GM12865 (cell line): Measurements from ENCODE around the gene CCNL1.
A peak's percentile ranks its signal among the peaks of the same experiment; 100 is the strongest.
"Not testable (repeated sequence)": the region's sequence is repeated elsewhere in the genome, so short reads cannot be mapped to it uniquely, and the experiment has no call there.

Experiments
- DNase-seq: peaks from one replicate; pipeline ENCODE4 v3.0.0; 2010; ENCODE audit warnings: low read depth
- H3K4me3 ChIP-seq: 2 replicates; pipeline ENCODE4 v1.5.1; 2011; ENCODE audit warnings: mild to moderate bottlenecking, low read depth, low read length, control low read depth
- TF ChIP-seq, protein P1 (sequence below): IDR thresholded peaks from 2 replicates; pipeline ENCODE4 v1.5.1; 2011; ENCODE audit warnings: low read length, control low read depth, low read depth, inconsistent platforms; ENCODE audit not compliant: insufficient read depth; ENCODE audit errors: missing control alignments

CCNL1 gene

GRCh38 chr3:157175691-157176507 is 16.0 kb upstream of the CCNL1 start:
- DNase-seq, result peak; percentile 38
- TF ChIP-seq, protein P1, sequence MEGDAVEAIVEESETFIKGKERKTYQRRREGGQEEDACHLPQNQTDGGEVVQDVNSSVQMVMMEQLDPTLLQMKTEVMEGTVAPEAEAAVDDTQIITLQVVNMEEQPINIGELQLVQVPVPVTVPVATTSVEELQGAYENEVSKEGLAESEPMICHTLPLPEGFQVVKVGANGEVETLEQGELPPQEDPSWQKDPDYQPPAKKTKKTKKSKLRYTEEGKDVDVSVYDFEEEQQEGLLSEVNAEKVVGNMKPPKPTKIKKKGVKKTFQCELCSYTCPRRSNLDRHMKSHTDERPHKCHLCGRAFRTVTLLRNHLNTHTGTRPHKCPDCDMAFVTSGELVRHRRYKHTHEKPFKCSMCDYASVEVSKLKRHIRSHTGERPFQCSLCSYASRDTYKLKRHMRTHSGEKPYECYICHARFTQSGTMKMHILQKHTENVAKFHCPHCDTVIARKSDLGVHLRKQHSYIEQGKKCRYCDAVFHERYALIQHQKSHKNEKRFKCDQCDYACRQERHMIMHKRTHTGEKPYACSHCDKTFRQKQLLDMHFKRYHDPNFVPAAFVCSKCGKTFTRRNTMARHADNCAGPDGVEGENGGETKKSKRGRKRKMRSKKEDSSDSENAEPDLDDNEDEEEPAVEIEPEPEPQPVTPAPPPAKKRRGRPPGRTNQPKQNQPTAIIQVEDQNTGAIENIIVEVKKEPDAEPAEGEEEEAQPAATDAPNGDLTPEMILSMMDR, result no peak
- H3K4me3 ChIP-seq, result peak overlapping the region; percentile 74

- TF ChIP-seq, protein P1, result no peak
- peak overlapping the region; percentile 83 for H3K4me3 ChIP-seq
- peak; percentile 100 for DNase-seq
Measured at GRCh38 chr3:157174649-157175498, 14.9 kb upstream of the CCNL1 start.

DNA sequence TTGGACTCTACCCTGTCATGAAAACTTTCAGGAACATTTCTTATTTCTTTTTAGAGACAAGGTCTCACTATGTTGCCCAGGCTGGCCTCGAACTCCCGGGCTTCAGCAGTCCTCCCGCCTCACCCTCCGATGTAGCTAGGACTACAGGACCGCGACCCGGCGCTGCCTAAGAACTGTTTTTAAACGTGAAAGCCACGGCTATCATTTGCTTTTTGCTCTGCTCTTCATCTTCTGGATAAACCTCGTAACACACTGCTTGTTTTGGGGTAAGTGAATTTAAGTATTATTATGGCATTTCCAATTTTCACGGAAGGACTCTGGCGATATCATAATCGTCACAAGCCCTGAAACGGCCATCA is 14.3 kb upstream of the CCNL1 start:
- peak overlapping the region; percentile 83 for H3K4me3 ChIP-seq
- TF ChIP-seq, protein P1, result no peak
- DNase-seq, result no peak

DNA sequence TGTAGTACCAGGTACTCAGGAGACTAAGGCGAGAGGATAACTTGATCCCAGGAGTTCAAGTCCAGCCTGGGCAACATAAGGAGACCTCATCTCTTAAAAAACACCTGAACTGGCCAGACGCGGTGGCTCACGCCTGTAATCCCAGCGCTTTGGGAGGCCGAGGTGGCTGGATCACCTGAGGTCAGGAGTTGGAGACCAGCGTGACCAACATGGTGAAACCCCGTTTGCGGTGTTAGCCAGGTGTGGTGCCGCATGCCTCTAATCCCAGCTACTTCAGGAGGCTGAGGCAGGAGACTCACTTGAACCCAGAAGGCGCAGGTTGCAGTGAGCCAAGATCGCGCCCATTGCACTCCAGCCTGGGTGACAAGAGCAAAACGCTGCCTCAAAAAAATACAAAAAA is 13.4 kb upstream of the CCNL1 start:
- H3K4me3 ChIP-seq, DNase-seq: not testable (repeated sequence)

- no peak overlapping the region for H3K4me3 ChIP-seq
- TF ChIP-seq, protein P1, result no peak
- no peak for DNase-seq
Measured at GRCh38 chr3:157172746-157173145, 12.8 kb upstream of the CCNL1 start.

DNA sequence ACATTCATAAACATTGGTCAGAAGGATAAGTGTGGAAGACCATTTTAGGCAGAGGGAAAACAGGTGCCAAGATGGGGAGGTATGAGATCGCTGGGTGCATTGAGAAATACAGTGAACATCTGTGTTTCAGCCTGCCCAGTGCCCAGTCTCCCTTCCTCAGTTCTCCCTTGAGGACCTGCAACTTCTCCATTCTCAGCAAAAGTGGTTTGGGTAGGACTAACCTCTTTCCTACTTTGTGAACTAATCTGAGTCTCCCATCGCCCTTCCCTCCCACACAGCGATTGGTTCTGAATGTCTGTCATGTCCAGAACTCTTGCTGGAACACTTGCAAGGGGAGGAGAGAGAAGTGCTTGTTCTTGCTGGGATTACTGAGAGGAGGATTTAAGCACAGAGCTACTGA is 10.9 kb upstream of the CCNL1 start:
- TF ChIP-seq, protein P1, result no peak
- no peak for DNase-seq
- H3K4me3 ChIP-seq, result no peak overlapping the region

- TF ChIP-seq, protein P1, result no peak
- no peak for DNase-seq
- no peak overlapping the region for H3K4me3 ChIP-seq
Measured at GRCh38 chr3:157167371-157168042, 7.6 kb upstream of the CCNL1 start.
